Measurements from ENCODE around the gene SPATA18.

DNA sequence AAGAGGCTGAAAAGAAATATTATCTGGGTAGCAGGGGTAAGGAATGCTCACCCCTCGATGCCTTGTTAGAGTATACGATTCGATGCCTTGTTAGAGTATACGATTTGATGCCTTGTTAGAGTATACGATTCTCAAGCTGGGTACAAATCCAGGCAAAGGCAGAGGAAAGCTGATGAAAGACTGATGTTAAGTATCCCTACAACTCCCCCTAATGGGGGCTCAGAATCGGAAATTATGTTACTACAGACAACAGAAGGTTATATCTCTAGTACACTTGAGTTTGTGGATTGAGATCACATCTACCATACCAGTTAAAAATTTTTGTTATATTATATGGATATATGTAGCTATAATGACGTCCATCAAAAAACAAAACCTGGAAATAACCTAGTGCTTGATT is 35.7 kb upstream of the SPATA18 start:
- TF ChIP-seq, protein P1, sequence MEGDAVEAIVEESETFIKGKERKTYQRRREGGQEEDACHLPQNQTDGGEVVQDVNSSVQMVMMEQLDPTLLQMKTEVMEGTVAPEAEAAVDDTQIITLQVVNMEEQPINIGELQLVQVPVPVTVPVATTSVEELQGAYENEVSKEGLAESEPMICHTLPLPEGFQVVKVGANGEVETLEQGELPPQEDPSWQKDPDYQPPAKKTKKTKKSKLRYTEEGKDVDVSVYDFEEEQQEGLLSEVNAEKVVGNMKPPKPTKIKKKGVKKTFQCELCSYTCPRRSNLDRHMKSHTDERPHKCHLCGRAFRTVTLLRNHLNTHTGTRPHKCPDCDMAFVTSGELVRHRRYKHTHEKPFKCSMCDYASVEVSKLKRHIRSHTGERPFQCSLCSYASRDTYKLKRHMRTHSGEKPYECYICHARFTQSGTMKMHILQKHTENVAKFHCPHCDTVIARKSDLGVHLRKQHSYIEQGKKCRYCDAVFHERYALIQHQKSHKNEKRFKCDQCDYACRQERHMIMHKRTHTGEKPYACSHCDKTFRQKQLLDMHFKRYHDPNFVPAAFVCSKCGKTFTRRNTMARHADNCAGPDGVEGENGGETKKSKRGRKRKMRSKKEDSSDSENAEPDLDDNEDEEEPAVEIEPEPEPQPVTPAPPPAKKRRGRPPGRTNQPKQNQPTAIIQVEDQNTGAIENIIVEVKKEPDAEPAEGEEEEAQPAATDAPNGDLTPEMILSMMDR (IDR thresholded peaks at IDR 0.05) = no peak
- TF ChIP-seq POLR2AphosphoS5 (IDR thresholded peaks at IDR 0.05) = no peak

Data from transverse colon (tissue), 4 donors.